ENCODE measurements around the gene EFHD1. TPM values are rescaled to one million over a fixed set of nuclear protein-coding genes. Genes with fewer than 3 reads are reported as not detected.
"Not testable (repeated sequence)": the region's sequence is repeated elsewhere in the genome, so short reads cannot be mapped to it uniquely, and the experiment has no call there.

EFHD1 gene
- total RNA-seq, 1 donor from 2014 or later, result 15.7 TPM

GRCh38 chr2:232707076-232707475 is 73.7 kb downstream of the EFHD1 start:
- Histone ChIP-seq H3K27me3 (ENCODE audit: insufficient read depth, low read length) (no peaks in the 10 kb centered on the region), H3K4me3 (ENCODE audit: insufficient read depth, low read depth, low read length) (no peak overlapping the region), H3K36me3 (ENCODE audit: insufficient read depth, low read length) (peaks cover 8% of the 10 kb centered on the region), H3K27ac (ENCODE audit: low read depth, low read length) (no peak overlapping the region), H3K4me1 (ENCODE audit: insufficient read depth, low read length) (no peaks in the 10 kb centered on the region), H3K4me2 (ENCODE audit: low read length) (no peak overlapping the region), H3K79me2 (ENCODE audit: insufficient read depth, low read length) (peaks cover 88% of the 10 kb centered on the region), H2AFZ (ENCODE audit: low read depth, low read length) (no peak overlapping the region), H4K20me1 (ENCODE audit: insufficient read depth, low read length) (peaks cover 54% of the 10 kb centered on the region), H3K9ac (ENCODE audit: low read length) (no peak overlapping the region), H3K9me3 (ENCODE audit: insufficient read depth, low read depth, low read length) (no peaks in the 10 kb centered on the region)
- no peak overlapping the region for H3K4me3 Mint-ChIP-seq (ENCODE audit: unreplicated experiment)
- no peaks in the 10 kb centered on the region for H3K4me1 Mint-ChIP-seq (ENCODE audit: low read depth, unreplicated experiment)
- H3K27me3 Mint-ChIP-seq (ENCODE audit: low read depth, unreplicated experiment), result no peaks in the 10 kb centered on the region
- no peak for TF ChIP-seq EZH2 (IDR thresholded peaks at IDR 0.05; ENCODE audit: insufficient read depth, low read length)
- TF ChIP-seq, protein P1, sequence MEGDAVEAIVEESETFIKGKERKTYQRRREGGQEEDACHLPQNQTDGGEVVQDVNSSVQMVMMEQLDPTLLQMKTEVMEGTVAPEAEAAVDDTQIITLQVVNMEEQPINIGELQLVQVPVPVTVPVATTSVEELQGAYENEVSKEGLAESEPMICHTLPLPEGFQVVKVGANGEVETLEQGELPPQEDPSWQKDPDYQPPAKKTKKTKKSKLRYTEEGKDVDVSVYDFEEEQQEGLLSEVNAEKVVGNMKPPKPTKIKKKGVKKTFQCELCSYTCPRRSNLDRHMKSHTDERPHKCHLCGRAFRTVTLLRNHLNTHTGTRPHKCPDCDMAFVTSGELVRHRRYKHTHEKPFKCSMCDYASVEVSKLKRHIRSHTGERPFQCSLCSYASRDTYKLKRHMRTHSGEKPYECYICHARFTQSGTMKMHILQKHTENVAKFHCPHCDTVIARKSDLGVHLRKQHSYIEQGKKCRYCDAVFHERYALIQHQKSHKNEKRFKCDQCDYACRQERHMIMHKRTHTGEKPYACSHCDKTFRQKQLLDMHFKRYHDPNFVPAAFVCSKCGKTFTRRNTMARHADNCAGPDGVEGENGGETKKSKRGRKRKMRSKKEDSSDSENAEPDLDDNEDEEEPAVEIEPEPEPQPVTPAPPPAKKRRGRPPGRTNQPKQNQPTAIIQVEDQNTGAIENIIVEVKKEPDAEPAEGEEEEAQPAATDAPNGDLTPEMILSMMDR (IDR thresholded peaks at IDR 0.05; ENCODE audit: insufficient read depth, low read depth, low read length), result no peak
- no peak for DNase-seq (ENCODE audit: low read depth)
- no peak overlapping the region for H3K27ac Mint-ChIP-seq (ENCODE audit: unreplicated experiment)
- H3K9me3 Mint-ChIP-seq (ENCODE audit: unreplicated experiment), result no peaks in the 10 kb centered on the region
- peaks cover 11% of the 10 kb centered on the region for H3K36me3 Mint-ChIP-seq (ENCODE audit: low read depth, unreplicated experiment)
- FAIRE-seq, result no peak

- no peak overlapping the region for H3K4me3 Mint-ChIP-seq (ENCODE audit: unreplicated experiment)
- Histone ChIP-seq H3K27ac (ENCODE audit: low read depth, low read length) (no peak overlapping the region), H3K36me3 (ENCODE audit: insufficient read depth, low read length) (peaks cover 2% of the 10 kb centered on the region), H3K4me1 (ENCODE audit: insufficient read depth, low read length) (no peaks in the 10 kb centered on the region), H3K4me2 (ENCODE audit: low read length) (no peak overlapping the region), H3K9me3 (ENCODE audit: insufficient read depth, low read depth, low read length) (no peaks in the 10 kb centered on the region), H3K4me3 (ENCODE audit: insufficient read depth, low read depth, low read length) (no peak overlapping the region), H3K79me2 (ENCODE audit: insufficient read depth, low read length) (peaks cover 95% of the 10 kb centered on the region), H2AFZ (ENCODE audit: low read depth, low read length) (no peak overlapping the region), H3K9ac (ENCODE audit: low read length) (no peak overlapping the region), H3K27me3 (ENCODE audit: insufficient read depth, low read length) (no peaks in the 10 kb centered on the region), H4K20me1 (ENCODE audit: insufficient read depth, low read length) (peaks cover 42% of the 10 kb centered on the region)
- no peak overlapping the region for H3K27ac Mint-ChIP-seq (ENCODE audit: unreplicated experiment)
- H3K27me3 Mint-ChIP-seq (ENCODE audit: low read depth, unreplicated experiment), result no peaks in the 10 kb centered on the region
- H3K9me3 Mint-ChIP-seq (ENCODE audit: unreplicated experiment), result no peaks in the 10 kb centered on the region
- H3K36me3 Mint-ChIP-seq (ENCODE audit: low read depth, unreplicated experiment), result peaks cover 6% of the 10 kb centered on the region
- FAIRE-seq (no peak), DNase-seq (ENCODE audit: low read depth) (no peak)
- peaks cover 9% of the 10 kb centered on the region for H3K4me1 Mint-ChIP-seq (ENCODE audit: low read depth, unreplicated experiment)
- TF ChIP-seq EZH2 (IDR thresholded peaks at IDR 0.05; ENCODE audit: insufficient read depth, low read length), result no peak
Measured at GRCh38 chr2:232713505-232713904, 80.1 kb downstream of the EFHD1 start.

DNA sequence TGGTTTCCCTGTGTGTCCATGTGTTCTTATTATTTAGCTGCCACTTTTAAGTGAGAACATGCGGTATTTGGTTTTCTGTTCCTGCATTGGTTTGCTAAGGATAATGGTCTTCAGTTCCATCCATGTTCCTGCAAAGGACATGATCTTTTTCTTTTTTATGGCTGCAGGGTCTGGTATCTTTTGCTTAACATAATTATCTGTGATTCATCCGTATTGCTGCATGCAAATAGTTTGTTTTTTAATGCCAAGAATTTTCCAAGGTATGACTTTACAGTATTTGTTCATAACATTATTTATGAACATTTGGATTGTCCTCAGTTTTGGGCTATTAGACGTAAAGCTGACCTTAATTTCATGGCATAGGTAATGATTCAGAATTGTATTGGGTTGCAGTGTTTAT is 81.6 kb downstream of the EFHD1 start:
- peaks cover 8% of the 10 kb centered on the region for H3K36me3 Mint-ChIP-seq (ENCODE audit: low read depth, unreplicated experiment)
- no peak overlapping the region for H3K27ac ChIP-seq (ENCODE audit: low read depth, low read length)
- peaks cover 9% of the 10 kb centered on the region for H3K4me1 Mint-ChIP-seq (ENCODE audit: low read depth, unreplicated experiment)
- H3K27me3 ChIP-seq (ENCODE audit: insufficient read depth, low read length), result no peaks in the 10 kb centered on the region
- no peak overlapping the region for H3K4me3 ChIP-seq (ENCODE audit: insufficient read depth, low read depth, low read length)
- H3K27me3 Mint-ChIP-seq (ENCODE audit: low read depth, unreplicated experiment), result no peaks in the 10 kb centered on the region
- no peaks in the 10 kb centered on the region for H3K36me3 ChIP-seq (ENCODE audit: insufficient read depth, low read length)
- H2AFZ ChIP-seq (ENCODE audit: low read depth, low read length), result no peak overlapping the region
- no peak for DNase-seq (ENCODE audit: low read depth)
- no peak overlapping the region for H3K4me2 ChIP-seq (ENCODE audit: low read length)
- FAIRE-seq, result no peak
- no peaks in the 10 kb centered on the region for H3K4me1 ChIP-seq (ENCODE audit: insufficient read depth, low read length)
- no peak overlapping the region for H3K27ac Mint-ChIP-seq (ENCODE audit: unreplicated experiment)
- H3K9ac ChIP-seq (ENCODE audit: low read length), result no peak overlapping the region
- TF ChIP-seq EZH2 (IDR thresholded peaks at IDR 0.05; ENCODE audit: insufficient read depth, low read length), result no peak
- TF ChIP-seq, protein P1 (IDR thresholded peaks at IDR 0.05; ENCODE audit: insufficient read depth, low read depth, low read length), result no peak
- no peaks in the 10 kb centered on the region for H3K9me3 Mint-ChIP-seq (ENCODE audit: unreplicated experiment)
- peaks cover 51% of the 10 kb centered on the region for H4K20me1 ChIP-seq (ENCODE audit: insufficient read depth, low read length)
- H3K4me3 Mint-ChIP-seq (ENCODE audit: unreplicated experiment), result no peak overlapping the region
- no peaks in the 10 kb centered on the region for H3K9me3 ChIP-seq (ENCODE audit: insufficient read depth, low read depth, low read length)
- H3K79me2 ChIP-seq (ENCODE audit: insufficient read depth, low read length), result peaks cover 97% of the 10 kb centered on the region

DNA sequence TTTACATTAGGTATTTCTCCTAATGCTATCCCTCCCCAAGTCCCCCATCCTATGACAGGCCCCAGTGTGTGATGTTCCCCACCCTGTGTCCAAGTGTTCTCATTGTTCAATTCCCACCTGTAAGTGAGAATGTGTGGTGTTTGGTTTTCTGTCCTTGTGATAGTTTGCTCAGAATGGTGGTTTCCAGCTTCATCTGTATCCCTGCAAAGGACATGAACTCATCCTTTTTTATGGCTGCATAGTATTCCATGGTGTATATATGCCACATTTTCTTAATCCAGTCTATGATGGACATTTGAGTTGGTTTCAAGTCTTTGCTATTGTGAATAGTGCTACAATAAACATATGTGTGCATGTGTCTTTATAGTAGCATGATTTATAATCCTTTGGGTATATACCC is 86.7 kb downstream of the EFHD1 start:
- H3K36me3 ChIP-seq (ENCODE audit: insufficient read depth, low read length); DNase-seq (ENCODE audit: low read depth); H3K4me3 ChIP-seq (ENCODE audit: insufficient read depth, low read depth, low read length); H2AFZ ChIP-seq (ENCODE audit: low read depth, low read length); H3K27ac ChIP-seq (ENCODE audit: low read depth, low read length); H3K27me3 Mint-ChIP-seq (ENCODE audit: low read depth, unreplicated experiment); H3K4me3 Mint-ChIP-seq (ENCODE audit: unreplicated experiment); H3K4me1 ChIP-seq (ENCODE audit: insufficient read depth, low read length); H3K36me3 Mint-ChIP-seq (ENCODE audit: low read depth, unreplicated experiment); H3K9me3 Mint-ChIP-seq (ENCODE audit: unreplicated experiment); H3K4me2 ChIP-seq (ENCODE audit: low read length); H3K27me3 ChIP-seq (ENCODE audit: insufficient read depth, low read length); H3K9me3 ChIP-seq (ENCODE audit: insufficient read depth, low read depth, low read length); H3K27ac Mint-ChIP-seq (ENCODE audit: unreplicated experiment); FAIRE-seq; H3K9ac ChIP-seq (ENCODE audit: low read length); H3K4me1 Mint-ChIP-seq (ENCODE audit: low read depth, unreplicated experiment): not testable (repeated sequence)
- H4K20me1 ChIP-seq (ENCODE audit: insufficient read depth, low read length), result peaks cover 67% of the 10 kb centered on the region
- peaks cover 91% of the 10 kb centered on the region for H3K79me2 ChIP-seq (ENCODE audit: insufficient read depth, low read length)

Data from astrocyte (in vitro differentiated cells and primary cell).